Stimulated activated CD4-positive, alpha-beta T cell treated with anti-CD3 and anti-CD28 coated beads, Interleukin-15, amount 100 ng/mL, for 1 hour (primary cell): Measurements from ENCODE around the gene ANKHD1.

Experiments used
- DNase-seq, 2 donors: peaks; one replicate each; pipeline ENCODE4 v3.0.0-alpha.2; 2020; ENCODE audit warnings: low read depth in 1 of 2, low spot score in 1 of 2

Gene ANKHD1

GRCh38 chr5:140401362-140402257 lies at the start of gene ANKHD1:
TSS of gene ANKHD1 (plus strand) at chr5:140401833. CDS start at chr5:140401968, 135 bp downstream.
- DNase-seq = peak; percentile 87 to 90

- no peak for DNase-seq
These were observed 46.1 kb upstream of the ANKHD1 start for GRCh38 chr5:140355546-140355945.

- no peak for DNase-seq
These were observed 44.5 kb upstream of the ANKHD1 start for GRCh38 chr5:140356853-140357725.

GRCh38 chr5:140357726-140358093 lies 43.9 kb upstream of the ANKHD1 start:
- DNase-seq = peak; percentile 48 to 63

- DNase-seq = no peak
These were observed 42.8 kb upstream of the ANKHD1 start for GRCh38 chr5:140358738-140359310.

GRCh38 chr5:140360101-140360500 lies 41.5 kb upstream of the ANKHD1 start, which contains the start of gene SLC4A9:
TSS of gene SLC4A9 (plus strand) at chr5:140360194. CDS start at chr5:140360237, 43 bp downstream.
- no peak for DNase-seq

GRCh38 chr5:140360681-140361479 lies 40.8 kb upstream of the ANKHD1 start:
- DNase-seq = no peak

- DNase-seq = no peak
These were observed 39.7 kb upstream of the ANKHD1 start for GRCh38 chr5:140361901-140362300.

GRCh38 chr5:140362311-140362710 lies 39.3 kb upstream of the ANKHD1 start:
- DNase-seq = no peak

- DNase-seq = peak; percentile 63 to 80
These were observed 38.6 kb upstream of the ANKHD1 start for GRCh38 chr5:140362875-140363630.

GRCh38 chr5:140363631-140364471 lies 37.8 kb upstream of the ANKHD1 start:
- DNase-seq = no peak

- no peak for DNase-seq
These were observed 37.2 kb upstream of the ANKHD1 start for GRCh38 chr5:140364472-140364765.

- DNase-seq = no peak
These were observed 36.4 kb upstream of the ANKHD1 start for GRCh38 chr5:140365282-140365681.

GRCh38 chr5:140365941-140366340 lies 35.7 kb upstream of the ANKHD1 start:
- no peak for DNase-seq

GRCh38 chr5:140366589-140367255 lies 34.9 kb upstream of the ANKHD1 start:
- DNase-seq = no peak

GRCh38 chr5:140367256-140368013 lies 34.2 kb upstream of the ANKHD1 start:
- no peak for DNase-seq

- DNase-seq = no peak
These were observed 30.1 kb upstream of the ANKHD1 start for GRCh38 chr5:140371356-140372151.
